PC-9 (cell line): Measurements from ENCODE around the gene SPECC1L.

ENCODE experiments used
- CTCF ChIP-seq: fragments of 200-600 bp; sonication (generic); conservative IDR thresholded peaks from 2 replicates; pipeline ENCODE4 v1.6.1; 2017; ENCODE audit warnings: mixed run types, antibody characterized with exemption, mild to moderate bottlenecking, moderate library complexity
- EZH2 ChIP-seq: fragments of 200-600 bp; sonication (generic); IDR thresholded peaks from 2 replicates; pipeline ENCODE4 v1.8.0; 2017; ENCODE audit warnings: antibody characterized with exemption, low read depth

DNA sequence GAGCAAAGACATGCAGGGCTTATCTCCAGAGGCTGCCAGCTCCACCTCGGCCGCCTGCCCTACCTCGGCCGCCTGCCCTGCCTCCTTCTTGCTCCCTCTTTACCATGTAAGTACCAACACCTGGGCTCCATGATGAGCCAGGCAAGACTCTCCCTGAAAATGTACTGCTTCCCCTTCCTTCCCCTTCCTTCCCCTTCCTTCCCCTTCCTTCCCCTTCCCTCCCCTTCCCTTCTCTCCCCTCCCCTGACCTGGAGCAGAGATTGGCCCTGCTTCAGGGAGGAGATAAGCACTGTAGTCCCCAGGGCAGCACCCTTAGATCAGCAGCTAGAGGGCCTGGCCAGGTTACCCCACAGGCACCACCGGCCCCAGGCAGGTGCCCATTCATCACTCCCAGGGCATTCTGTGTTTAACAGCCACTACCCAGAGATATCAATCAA lies 131.3 kb downstream of the SPECC1L start:
- TF ChIP-seq CTCF = no peak
- TF ChIP-seq EZH2 = no peak
